ENCODE data around the gene SPATA9.
"Not testable (repeated sequence)": the region's sequence is repeated elsewhere in the genome, so short reads cannot be mapped to it uniquely, and the experiment has no call there.

The SPATA9 gene

DNA sequence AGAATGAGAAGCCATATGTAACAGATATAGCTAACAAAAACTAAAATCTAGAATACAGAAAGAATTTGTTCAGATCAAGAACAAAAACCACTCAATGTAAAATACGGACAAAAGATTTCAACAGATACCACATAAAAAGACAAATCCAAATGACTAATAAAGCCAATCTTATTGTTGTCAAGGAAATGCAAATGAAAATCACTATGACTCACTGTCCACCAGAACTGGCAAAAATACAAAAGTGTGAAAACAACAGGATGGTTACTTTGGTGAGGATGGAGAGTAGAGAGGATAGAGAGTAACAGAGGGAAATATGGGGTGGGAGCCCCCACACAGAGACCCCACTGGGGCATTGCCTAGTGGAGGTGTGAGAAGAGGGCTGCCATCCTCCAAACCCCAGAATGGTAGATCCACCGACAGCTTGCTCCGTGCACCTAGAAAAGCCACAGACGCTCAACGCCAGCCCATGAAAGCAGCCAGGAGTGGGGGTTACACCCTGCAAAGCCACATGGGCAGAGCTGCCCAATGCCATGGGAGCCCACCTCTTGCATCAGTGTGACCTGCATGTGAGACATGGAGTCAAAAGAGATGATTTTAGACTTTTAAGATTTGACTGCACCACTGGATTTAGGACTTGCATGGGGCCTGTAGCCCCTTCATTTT, 33.1 kb upstream of the SPATA9 start:
- FAIRE-seq, result no peak

GRCh38 chr5:95713960-95714710, 31.3 kb upstream of the SPATA9 start:
- no peak for FAIRE-seq

- FAIRE-seq, result not testable (repeated sequence)
Measured at GRCh38 chr5:95713246-95713645, 30.5 kb upstream of the SPATA9 start.

DNA sequence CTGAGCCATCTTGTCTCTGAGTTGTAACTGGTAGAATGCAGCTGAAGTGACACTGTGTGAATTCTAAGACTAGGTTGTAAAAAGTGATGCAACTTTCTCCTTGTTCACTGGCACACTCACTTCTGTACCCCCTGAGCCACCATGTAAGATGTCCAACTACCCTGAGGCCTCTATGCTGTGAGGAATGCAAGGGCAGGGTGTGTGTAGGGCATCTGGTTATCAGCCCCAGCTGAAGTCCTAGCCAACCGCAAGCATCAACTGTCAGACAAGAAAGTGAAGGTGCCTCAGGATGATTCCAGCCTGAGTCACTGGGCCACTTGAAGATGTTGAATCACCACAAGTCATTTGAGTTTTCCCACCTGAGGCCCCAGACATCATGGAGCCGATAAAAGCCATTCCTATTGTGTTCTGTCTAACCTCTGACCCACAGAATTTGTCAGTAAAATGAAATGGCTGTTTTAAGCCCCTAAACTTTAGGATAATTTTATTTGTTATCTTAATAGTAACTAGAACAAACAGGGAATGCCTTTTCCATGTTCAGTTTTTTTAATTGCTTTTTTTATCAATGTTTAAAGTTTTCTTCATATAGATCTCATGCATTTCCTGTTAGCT, 29.7 kb upstream of the SPATA9 start:
- FAIRE-seq, result no peak

- no peak for FAIRE-seq
Measured at GRCh38 chr5:95711501-95712346, 28.9 kb upstream of the SPATA9 start.

DNA sequence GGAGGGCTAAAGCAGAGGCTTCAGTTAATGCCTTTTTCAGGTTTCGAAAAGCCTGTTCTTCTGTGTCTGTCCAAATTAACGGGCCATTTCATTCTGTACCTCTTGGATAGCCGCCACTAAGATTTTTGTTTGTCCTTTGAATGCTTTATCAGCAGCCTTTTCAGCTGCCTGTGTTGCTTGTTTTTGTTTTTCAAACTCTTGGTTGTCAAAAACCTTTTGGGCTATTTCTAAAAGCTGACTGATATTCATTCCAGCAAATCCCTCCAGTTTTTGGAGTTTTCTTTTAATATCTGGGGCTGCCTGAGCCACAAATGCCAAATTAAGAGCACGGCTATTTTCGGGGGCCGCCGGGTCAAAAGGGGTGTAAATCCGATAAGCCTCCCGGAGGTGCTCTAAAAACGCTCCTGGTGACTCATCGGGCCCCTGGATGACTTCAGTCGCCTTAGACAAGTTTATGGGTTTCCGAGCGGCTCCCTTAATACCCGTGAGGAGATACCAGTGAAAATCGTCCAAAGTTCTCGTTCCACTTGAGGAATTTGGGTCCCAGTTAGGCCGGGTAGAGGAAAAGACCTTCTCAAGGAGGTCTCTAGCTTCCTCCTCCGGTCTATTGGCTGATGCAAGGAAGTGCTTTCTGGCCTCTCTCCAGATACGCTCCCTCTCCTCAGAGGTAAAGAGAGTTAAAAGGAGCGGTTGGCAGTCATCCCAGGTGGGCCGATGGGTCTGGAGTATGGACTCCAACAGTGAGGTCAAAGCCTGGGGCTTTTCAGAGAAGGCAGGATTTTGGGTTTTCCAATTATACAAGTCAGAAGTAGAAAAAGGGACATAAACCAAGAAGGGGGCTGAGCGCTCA, 28.1 kb upstream of the SPATA9 start:
- FAIRE-seq, result not testable (repeated sequence)

GRCh38 chr5:95709967-95710650, 27.3 kb upstream of the SPATA9 start:
- FAIRE-seq, result no peak

- FAIRE-seq, result no peak
Measured at GRCh38 chr5:95708876-95709275, 26.1 kb upstream of the SPATA9 start.

DNA sequence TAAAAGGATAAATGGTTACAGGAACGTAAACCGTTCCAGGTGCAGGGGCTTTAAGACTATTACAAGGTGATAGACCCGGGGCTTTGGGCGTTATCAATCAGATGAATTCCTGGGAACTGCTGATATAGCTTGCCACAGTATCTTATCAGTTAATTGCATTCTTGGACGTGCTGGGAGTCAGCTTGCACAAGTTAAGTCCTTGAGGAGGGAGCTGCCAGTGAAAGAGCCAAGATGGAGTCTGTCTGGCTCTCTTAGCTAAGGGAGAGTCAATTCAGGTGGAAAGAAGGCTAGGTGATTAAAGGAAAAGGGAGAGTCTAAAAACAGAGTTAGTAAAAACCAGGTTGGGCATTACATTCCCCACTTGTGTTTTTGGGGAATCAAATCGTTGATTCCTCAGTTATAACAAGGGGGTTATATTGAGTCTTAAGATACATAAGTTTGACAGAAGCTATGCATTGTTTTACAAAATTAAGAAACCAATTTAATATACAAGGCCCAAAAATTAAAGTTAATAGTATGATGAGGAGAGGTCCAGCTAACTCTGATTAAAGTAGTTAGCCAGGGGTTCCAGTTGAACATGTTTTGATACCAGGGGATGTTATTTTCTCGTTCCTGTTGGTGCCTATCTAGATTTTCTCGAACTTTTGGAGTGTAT, 24.9 kb upstream of the SPATA9 start:
- FAIRE-seq, result not testable (repeated sequence)

DNA sequence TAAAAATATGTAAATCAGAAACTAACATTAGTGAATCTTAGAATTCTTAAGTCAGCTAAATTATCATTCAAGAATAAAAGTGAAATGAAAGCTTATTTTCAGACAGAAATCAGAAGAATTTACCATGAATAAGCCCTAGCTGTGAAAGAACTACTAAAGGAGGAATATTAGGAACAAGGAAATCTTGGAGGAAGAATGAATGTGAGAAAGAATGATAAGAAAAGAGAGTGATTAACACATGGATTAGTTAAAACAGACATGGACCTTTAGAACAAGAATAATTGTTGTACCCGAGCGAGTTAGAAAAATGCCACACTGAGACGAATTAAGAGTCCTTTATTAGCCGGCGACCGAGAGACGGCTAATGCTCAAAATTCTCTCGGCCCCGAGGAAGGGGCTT, 24.3 kb upstream of the SPATA9 start:
- no peak for FAIRE-seq

DNA sequence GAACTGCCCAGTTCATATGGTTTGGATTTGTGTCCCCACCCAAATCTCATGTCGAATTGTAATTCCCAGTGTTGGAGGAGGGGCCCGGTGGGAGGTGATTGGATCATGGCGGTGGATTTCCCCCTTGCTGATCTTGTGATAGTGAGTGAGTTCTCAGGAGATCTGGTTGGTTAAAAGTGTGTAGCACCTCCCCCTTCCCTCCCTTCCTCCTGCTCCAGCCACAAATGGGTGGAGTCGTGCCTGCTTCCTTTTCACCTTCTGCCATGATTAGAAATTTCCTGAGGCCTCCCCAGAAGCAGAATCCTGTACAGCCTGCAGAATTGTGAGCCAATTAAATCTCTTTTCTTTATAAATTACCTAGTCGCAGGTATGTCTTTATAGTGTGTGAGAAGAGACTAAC, 23.4 kb upstream of the SPATA9 start:
- FAIRE-seq, result not testable (repeated sequence)

DNA sequence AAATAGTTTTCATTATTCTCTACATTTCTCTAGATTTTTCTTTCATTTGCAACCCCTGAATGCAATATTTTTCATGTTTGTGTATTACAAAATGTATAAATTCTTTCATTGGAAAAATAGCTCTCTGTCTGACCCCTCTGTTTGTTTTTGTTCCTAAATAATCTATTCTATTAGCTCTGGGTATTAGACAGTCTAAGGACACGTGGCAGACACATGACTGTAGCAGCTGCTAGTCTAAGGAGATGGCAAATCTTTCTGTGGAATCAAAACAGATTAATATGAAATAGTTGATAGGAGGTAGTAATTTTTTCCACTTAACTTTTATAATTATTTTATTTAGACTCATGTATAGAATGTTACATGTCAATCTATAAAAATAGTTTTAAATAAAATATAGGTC, 21.4 kb upstream of the SPATA9 start:
- no peak for FAIRE-seq

GRCh38 chr5:95701074-95701473, 18.3 kb upstream of the SPATA9 start:
- no peak for FAIRE-seq

DNA sequence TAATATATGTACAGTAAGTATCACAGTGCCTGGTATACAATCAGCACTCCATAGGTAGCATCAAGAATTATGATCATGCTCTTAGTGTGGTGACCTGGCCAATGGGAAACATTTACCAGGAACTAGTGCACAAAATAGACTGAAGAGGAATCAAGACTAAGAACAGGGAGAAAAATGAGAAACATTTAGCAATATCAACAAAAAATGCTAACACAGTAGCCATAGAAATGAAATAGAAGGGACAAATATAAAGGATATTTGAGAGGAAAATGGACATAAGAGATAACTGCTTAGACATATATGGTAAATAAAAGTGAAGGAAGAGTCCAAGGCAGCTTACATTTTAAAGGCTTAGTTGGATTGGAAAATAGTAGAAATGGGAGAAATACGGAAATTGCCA, 16.5 kb upstream of the SPATA9 start:
- FAIRE-seq, result no peak

- FAIRE-seq, result no peak
Measured at GRCh38 chr5:95697781-95698681, 15.2 kb upstream of the SPATA9 start.

- no peak for FAIRE-seq
Measured at GRCh38 chr5:95690333-95690732, 7.5 kb upstream of the SPATA9 start.

- FAIRE-seq, result no peak
Measured at GRCh38 chr5:95689680-95690079, 6.9 kb upstream of the SPATA9 start.

DNA sequence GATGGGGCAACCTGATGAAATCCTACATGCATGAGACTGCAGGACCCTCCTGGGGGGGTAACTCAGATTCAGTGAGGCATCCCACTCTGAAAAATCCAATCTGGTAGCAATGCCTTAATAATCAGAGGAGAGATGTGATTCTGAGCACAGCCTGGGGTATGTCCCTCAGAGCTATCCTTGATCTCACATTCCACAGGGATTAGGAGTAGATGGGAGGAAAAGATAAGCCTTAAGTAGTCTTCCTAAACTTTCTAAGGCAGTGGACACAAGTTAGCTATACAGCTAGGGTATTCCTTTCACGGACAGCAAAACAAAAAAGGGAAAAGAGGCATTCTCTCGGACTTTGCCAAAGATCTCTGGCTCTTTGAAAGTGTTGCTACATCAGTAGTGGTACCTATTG, 3.9 kb upstream of the SPATA9 start:
- FAIRE-seq, result no peak

DNA sequence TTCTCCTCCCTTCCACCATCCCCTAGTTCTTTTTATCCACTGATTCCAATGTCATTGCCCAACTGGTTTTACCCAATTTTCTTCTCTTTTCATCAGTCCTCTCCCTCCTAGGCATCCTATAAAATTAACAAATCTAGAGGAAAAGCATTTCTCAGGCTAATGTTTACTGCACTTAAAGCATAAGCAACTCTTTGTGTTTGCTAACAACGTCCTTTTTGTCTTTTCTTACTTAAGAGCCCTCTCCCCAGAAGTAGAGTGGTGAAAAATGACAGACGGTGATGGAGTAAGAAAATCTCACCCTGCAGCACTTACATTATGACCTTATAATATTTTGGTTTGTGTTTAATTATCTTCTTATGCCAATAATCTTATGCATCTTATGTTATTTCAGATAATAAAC, 1.6 kb upstream of the SPATA9 start:
- FAIRE-seq, result no peak

- FAIRE-seq, result no peak
Measured at GRCh38 chr5:95673081-95673480, 9.7 kb downstream of the SPATA9 start.
